HG03045 (cell line): ENCODE data around the gene PPP1R16B.
"Not testable (repeated sequence)": the region's sequence is repeated elsewhere in the genome, so short reads cannot be mapped to it uniquely, and the experiment has no call there.

Source experiments
- ATAC-seq: cut with Tn5 transposase; IDR thresholded peaks from one replicate; pipeline ENCODE4 v1.9.1; 2021; ENCODE audit warnings: mild to moderate bottlenecking, moderate library complexity; ENCODE audit not compliant: unreplicated experiment

The PPP1R16B gene

DNA sequence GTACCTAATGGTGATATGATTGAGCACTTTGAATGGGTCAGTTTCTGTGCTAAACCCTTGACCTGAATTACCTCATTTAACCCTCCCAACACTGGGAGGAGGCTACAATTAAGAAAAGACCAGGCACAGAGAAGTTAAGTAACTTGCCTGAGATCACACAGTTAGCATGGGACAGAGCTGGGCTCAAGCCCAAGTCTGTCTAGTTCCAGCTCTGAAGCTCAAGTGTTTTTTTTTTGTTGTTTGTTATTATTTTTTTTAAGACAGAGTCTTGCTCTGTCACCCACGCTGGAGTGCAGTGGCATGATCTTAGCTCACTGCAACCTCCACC is 124.7 kb downstream of the PPP1R16B start:
- ATAC-seq, result no peak

DNA sequence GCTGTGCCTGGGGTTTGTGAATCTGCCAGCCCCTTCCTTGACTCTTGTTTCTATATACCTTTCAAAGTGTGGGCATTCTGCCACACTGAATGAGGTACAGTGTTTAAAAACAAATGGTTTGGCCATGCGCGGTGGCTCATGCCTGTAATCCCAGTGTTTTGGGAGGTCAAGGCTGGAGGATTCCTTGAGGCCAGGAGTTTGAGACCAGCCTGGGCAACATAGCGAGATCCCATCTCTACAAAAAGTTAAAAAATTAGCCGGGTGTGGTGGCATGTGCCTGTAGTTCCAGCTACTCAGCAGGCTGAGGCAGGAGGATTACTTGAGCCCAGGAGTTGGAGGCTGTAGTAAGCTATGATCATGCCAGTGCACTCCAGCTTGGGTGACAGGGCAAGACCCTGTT is 126.5 kb downstream of the PPP1R16B start:
- no peak for ATAC-seq

DNA sequence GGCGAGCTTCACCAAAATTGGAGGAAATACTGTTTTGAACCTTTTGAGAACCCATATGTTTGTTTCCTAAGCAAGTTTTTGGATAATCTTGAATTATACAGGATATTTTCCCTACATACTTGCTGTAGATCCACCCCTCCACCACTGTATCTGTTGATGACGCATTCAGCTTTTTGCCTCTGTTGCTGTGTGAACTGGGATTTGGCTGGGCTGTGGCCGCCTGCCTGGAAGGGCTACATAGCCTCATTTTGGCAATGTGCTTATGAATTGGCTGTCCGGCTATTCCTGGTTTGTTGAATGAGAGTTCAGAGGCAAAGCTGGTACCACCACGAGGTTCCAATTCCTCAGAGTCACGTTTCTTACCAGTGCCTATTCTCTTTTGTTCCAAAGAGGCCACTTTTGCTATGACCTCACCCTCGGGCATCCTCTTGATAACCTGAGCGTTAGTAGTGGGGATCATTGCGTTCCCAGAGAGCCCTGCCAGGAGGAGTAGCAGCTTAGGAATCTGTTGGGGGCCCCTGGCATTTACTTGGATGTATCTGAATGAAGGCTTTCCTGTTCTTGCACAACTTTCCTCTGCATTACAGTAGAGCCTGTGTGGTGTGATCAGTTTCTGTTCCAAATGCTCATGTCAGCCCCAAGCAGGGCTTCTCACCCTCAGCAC is 127.1 kb downstream of the PPP1R16B start:
- no peak for ATAC-seq

DNA sequence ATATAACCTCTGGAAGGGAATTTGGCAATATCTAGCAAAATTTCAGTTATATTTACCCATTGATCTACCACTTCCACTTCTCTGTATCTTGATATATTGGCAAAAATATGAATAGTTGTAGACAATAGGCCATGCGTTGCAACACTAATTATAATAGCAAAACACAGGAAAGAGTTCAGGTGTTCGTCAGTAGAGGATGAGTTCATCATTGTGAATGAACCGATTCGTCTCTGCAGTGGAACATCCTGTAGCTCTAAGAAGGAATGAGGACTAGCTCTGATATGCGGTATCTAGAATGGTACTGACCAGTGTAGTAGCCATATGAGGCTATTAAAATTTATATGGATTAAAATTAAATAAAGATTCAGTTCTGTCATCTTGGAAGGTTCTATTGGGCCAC is 129.0 kb downstream of the PPP1R16B start:
- no peak for ATAC-seq

DNA sequence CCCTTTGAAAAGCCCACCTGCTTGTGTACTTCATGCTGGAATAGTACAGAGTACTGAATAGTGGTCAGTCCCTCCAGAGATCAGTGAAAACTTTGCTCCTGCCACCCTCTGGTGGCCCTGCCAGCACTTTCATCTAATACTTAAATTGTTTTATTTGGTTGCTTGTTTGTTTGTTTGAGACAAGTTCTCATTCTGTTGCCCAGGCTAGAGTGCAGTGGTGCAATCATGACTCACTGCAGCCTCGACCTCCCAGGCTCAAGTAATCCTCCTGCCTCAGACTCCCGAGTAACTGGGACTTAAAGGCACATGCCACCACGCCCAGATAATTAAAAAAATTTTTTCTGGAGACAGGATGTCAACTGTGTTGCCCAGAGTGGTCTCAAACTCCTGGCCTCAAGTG is 129.8 kb downstream of the PPP1R16B start:
- ATAC-seq, result no peak

DNA sequence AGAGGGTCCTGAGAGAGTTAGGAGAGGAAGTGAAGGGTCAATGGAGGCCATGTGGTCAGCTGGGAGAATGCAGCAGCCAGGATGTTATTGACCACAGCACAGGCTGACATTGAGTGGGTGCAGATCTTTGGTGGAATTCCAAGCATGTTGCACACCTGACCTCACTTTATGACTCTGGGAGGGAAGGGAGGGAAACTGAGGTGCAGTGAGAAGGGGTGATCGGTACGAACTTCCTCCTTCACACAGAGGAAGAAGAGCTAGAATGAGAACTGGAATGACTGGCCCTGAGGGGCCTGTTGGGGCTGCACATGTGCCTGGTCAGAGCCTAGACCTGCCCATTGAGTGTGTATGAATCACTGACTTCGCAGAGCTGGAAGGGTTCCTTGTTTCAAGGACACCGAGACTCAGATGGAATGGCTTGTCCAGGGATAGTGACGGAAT is 130.5 kb downstream of the PPP1R16B start:
- no peak for ATAC-seq

DNA sequence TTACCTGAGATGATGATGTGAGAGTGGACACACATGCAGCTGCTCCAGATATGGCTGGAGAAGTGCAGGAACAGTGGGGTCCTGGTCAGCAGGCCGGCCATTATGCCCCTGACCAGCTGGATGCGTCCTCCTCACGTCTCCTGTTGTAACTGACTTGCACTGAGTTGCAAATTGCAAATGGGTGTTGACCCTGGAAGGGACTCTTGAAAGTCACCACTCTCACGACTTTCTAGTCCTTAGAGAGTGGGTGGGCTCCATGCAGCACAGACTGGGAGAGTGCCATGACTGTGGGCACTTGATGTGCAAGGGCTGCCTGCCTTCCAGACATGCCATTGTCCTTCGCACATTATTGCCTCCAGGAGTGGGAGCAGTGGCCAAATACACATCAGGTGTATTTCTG is 131.5 kb downstream of the PPP1R16B start:
- no peak for ATAC-seq

DNA sequence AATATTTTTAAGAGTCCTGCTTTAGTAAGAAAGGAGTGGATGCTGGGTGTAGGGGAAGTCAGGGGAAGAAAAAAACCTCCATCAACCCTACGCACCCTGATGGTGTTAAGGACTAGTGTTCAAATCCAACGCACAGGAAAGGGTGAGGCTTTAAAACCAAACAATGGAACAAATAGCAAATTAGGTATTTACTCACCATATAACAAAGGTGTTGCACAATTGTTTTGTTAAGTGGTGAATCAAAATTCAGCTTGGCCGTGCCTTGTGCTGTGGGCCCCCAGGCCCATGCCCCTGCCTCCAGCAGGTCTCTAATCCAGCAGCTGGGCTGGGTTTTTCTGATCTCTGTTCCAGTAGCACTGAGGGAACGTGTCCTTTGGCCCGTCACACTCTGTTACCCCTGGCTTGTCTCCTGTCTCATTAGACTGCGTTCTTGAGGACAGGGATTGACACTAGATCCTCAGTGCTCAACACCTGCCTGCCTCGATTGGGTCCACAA is 132.5 kb downstream of the PPP1R16B start:
- ATAC-seq, result no peak

DNA sequence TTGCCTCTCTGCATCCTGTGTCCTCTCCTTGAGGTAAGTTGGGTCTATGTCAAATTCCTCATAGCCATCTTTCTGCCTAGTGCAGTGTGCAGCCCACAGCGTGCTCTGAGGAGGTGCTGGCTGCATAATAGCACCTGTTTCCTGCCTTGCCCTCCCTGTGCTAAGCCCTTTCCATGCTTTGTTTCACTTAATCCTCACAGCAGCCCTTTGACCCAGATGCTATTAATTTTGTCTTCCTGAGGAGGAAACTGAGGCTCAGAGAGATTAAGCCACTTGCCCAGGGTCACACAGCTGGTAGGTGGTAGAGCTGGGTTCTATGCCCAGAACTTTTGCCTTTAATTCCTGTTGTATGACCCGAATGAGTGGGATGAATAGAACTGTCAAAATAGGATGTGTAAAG is 134.2 kb downstream of the PPP1R16B start:
- ATAC-seq, result no peak

DNA sequence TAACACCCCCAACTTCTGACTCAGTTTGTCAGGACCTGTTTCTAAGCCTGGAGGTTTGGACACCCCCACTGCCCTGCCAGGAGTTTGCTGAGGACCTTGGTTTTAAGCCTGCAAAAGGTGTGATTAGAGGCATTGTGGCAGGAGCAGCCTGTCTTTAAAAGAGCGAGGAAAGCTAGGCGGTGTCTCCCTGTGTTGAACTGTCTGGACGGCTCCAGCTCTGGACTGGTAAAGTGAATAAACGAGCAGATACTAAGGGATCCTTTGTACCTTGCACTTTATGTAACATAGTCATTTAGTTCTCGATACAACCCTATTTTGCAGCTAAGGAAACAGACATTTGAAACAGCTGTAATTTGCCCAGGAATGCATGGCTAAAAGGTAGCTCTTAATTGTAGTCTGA is 135.1 kb downstream of the PPP1R16B start:
- no peak for ATAC-seq

DNA sequence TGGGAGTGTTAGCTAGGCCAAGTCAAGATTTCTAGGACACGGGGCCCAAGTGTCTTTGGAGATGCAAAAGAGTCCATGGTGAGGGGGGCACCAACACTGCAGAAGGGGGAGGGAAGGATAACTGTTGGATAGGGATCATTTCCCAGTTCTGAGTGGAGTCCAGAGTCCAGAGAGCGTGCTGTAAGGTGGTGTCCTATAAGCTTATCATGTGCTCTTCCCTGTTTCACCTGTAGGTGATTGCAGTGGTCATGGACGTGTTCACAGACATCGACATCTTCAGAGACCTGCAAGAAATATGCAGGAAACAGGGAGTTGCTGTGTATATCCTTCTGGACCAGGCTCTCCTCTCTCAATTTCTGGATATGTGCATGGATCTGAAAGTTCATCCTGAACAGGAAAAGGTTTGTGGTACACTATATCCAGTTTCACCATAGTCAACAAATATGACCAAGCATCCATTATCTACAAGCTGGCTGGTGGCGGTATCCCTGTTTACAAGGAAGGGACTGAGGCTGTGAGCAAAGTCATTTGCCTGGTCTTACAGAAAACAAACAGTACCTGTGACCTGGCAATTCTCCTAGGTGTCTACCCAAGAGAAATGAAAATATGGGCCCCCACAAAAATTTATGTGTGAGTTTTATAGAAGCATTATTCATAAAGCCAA is 136.4 kb downstream of the PPP1R16B start:
- ATAC-seq, result no peak

DNA sequence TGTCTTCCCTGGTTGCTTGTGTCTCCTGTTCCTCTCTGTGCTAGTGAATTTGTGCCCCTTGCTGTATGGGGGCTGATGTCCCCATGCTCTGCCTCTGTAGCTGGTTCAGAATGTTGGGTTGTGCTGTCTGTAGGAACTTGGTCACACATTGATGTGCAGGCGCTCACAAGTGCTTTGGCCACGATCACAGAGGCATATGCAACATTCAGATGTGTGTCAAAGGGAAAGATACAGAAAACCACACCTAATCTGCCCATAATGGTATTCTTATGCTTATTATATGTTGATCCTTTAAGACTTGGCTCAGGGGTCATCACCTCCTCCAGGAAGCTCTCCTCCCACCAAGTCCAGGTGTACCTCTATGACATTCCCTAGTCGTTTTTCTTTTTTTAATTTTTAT is 139.5 kb downstream of the PPP1R16B start:
- ATAC-seq, result no peak

DNA sequence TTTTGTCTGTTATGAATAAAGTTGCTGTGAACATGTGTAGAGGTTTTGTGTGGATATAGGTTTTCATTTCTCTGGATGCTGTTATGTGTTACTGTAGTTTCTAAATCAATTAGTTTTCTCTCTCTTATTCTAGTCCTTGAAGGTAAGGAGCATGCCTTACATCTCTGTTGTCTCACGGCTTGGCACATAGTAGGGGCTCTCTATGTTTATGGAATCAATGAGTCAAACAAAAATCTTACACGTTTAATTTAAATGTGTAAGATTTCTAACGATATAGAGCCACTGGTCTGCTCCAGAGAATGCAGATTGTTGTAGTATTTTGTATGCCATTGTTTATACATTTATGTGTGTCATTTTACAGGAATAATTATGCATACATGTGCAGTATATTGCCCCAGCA is 141.3 kb downstream of the PPP1R16B start:
- ATAC-seq, result no peak

DNA sequence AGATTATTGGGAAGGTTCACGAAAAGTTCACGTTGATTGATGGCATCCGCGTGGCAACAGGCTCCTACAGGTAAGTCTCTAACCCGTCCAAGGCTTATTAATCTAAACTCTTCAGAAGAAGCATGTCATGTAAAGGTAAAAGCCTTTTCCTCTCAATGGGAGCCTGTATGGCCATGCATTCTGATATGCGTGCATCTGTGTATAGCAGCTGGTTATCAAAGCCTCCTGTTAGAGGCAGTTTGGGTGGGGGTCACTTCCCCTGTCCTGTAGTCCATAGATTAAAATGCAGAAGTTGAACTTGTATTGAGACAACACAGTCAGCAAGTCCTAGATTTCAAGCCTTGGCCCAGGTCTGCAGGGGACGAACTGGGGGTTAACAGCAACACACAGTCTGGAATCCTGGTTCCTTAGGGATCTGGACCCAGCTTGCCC is 142.4 kb downstream of the PPP1R16B start:
- no peak for ATAC-seq

DNA sequence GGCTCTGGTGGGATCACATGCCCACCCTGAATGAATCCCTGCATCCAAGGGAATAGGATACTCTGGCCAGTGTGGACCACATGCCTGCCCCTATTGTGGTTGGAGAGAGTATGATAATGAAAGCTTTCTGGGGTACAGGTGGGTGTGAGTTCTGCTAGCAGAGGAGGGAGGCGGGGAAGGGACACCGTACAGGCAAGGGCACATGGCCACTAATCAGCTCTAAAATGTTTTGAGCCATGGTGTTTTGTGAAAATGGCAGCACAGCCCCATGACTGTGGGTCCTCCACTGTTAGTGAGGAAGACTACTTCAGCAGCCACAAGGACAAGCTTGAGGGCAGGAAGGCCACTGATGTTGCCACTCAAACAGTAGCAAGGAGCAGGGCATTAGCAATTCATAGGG is 144.8 kb downstream of the PPP1R16B start:
- ATAC-seq, result no peak

DNA sequence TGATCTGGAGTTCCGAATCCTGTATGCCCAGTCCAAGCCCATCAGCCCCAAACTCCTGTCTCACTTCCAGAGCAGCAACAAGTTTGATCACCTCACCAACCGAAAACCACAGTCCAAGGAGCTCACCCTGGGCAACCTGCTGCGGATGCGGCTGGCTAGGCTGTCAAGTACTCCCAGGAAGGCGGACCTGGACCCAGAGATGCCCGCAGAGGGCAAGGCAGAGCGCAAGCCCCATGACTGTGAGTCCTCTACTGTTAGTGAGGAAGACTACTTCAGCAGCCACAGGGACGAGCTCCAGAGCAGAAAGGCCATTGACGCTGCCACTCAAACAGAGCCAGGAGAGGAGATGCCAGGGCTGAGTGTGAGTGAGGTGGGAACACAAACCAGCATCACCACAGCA is 146.1 kb downstream of the PPP1R16B start:
- no peak for ATAC-seq

DNA sequence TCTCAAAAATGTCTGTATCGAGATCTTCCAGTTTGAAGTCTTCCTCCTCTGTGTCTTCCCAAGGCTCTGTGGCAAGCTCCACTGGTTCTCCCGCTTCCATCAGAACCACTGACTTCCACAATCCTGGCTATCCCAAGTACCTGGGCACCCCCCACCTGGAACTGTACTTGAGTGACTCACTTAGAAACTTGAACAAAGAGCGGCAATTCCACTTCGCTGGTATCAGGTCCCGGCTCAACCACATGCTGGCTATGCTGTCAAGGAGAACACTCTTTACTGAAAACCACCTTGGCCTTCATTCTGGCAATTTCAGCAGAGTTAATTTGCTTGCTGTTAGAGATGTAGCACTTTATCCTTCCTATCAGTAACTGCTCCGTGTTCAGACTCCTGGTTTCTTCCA is 146.7 kb downstream of the PPP1R16B start:
- ATAC-seq, result no peak

DNA sequence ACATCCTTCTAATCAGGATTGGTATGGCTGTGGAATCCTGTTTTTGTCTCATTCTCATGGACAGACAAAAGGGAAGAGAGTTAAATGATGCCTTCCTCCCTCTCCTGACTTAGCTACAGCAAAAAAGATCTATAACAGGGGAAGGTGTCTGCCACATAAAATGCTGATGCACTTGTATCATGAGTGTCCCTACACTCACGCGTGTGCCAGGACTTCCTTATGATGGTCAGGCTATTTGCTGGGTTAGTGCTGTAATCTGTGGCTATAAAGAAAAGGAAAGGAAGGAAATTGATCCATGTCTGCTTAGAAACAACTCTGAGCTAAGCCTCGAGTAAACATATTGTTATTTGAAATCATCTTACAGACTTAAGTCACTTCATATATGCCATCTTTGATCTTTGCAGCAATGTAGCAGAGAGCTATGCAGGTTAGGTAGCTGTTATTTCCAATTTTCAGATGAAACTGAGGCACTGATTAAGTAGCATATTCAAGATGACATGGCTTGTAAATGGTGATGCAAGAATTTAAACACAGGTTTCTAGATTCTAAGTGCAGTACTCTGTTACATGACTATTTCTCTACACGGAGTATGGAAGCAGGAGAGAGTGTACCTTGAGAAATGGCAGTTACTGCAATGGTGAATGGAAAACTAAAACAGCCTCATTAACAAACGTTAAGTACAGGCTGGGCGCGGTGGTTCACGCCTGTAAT is 148.3 kb downstream of the PPP1R16B start:
- no peak for ATAC-seq

DNA sequence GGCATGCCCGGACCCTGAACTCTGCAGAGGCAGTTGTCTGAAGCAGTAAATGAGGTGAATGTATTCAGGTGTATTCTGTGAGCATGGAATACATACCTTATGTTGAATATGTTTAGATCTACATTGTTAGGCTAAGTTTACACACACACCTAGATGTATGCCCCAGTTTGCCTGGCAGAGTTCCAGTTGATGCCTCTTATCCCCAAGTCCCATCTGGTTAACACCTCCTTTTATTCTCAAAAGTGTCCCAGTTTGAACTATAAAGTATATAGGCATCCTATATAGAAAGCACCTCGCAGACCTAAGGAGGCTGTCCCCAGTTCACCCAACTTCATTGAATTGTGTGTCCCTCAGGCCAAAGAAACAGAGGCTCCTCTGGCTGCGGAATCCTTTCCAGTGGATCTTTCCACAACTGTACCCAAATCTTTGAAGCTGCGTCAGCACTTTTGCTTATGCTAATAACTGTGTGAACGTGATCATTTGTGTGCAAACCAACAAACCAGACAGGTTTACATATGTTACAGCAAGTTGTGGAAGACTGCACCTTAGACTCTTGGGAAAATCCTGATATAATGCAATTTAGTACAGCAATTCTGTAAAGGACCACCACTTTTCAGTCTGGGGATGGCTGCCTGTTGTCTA is 151.9 kb downstream of the PPP1R16B start:
- ATAC-seq, result no peak

DNA sequence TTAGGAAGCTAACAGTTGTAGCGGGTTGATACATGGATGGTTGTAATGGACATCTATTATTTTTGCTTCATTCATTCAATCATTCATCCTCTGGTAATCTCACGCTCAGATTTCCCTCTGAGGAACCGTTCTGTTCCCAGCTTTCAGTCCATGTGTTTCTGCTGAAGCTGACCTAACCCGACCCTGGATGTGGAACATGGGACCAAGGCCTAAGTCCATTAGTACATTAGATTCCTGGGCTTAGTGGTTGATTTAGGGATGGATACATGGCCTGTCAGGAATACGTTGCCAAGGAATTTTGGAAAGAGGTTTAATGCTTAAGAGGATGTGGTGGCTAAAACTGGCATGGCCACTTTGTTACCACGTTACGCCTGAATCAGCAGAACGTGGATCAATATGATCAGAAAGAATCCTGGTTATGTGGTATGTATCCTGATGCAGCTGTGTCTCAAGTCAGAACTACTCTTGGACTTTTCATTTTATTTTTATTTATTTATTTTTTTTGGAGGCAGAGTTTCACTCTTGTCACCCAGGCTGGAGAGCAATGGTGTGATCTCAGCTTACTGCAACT is 152.5 kb downstream of the PPP1R16B start:
- ATAC-seq, result no peak

DNA sequence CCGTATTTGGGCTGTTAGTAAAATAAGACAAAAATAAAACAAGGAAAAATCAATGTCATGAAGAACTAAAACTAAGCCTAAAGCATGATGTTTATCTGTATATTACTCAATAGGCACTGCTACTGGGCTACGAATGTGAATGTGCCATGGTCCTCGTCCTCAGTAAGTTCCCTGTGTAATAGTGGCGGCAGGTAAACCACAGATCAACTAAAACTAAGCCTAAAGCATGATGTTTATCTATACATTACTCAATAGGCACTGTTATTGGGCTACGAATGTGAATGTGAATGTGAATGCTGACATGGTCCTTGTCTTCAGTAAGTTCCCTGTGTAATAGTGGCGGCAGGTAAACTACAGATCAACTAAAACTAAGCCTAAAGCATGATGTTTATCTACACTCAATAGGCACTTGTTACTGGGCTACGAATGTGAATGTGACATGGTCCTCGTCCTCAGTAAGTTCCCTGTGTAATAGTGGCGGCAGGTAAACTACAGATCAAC is 154.7 kb downstream of the PPP1R16B start:
- not testable (repeated sequence) for ATAC-seq
